ENCODE data around the gene SZT2. TPM values are rescaled to one million over a fixed set of nuclear protein-coding genes. Genes with fewer than 3 reads are reported as not detected.
A peak's percentile ranks its signal among the peaks of the same experiment; 100 is the strongest.

Gene SZT2
- total and polyA plus RNA-seq, 2 of the 4 experiments (the other 2 are of a cell fraction), result 9.5 to 14.3 TPM

- no TSS peak for BruUV-seq (replicated peaks)
- Histone ChIP-seq H4K8ac (ENCODE audit: low read depth in 2 of 2, low read length in 2 of 2) (peak overlapping the region; percentile 50 to 73; a peak in 2 of 4 replicates), H4K20me1 (ENCODE audit: insufficient read depth, low read length) (no peaks in the 10 kb centered on the region), H2BK15ac (ENCODE audit: low read depth, low read length) (peak overlapping the region; percentile 34; the same call in 1 of the 3 replicates), H3K9me1 (ENCODE audit: insufficient read depth, low read length) (peaks cover 2% of the 10 kb centered on the region; the same call in 1 of the 2 replicates), H3K27ac (ENCODE audit: insufficient read depth, low read length) (no peak overlapping the region; the same call in 1 of the 2 replicates), H3K4me1 (ENCODE audit: control insufficient read depth, insufficient read depth, low read length) (peaks cover 4% of the 10 kb centered on the region; the same call in 1 of the 2 replicates), H3K14ac (replicated peaks; ENCODE audit: low read depth, low read length) (peak overlapping the region; percentile 50), H3K18ac (ENCODE audit: low read depth, low read length) (no peak overlapping the region; the same call in 1 of the 2 replicates), H3K4ac (ENCODE audit: low read depth, low read length) (peak overlapping the region; percentile 72), H3K27me3 (ENCODE audit: control insufficient read depth, insufficient read depth, low read length) (no peaks in the 10 kb centered on the region), H2BK5ac (ENCODE audit: low read depth, low read length, poor library complexity, severe bottlenecking) (peak overlapping the region; percentile 23), H3K56ac (ENCODE audit: extremely low read depth, insufficient read depth, low read length) (no peak overlapping the region), H4K5ac (ENCODE audit: low read depth, low read length) (no peak overlapping the region), H2BK120ac (ENCODE audit: low read depth, low read length) (peak overlapping the region; percentile 23), H2AK9ac (replicated peaks; ENCODE audit: low read depth, low read length, poor library complexity) (peak overlapping the region; percentile 79), H3K79me1 (ENCODE audit: low read depth in 1 of 2, low read length in 2 of 2) (no peaks in the 10 kb centered on the region), H3K36me3 (ENCODE audit: control insufficient read depth, insufficient read depth, low read length) (no peaks in the 10 kb centered on the region), H3K4me2 (ENCODE audit: low read depth, low read length) (no peak overlapping the region), H2BK20ac (ENCODE audit: low read depth, low read length) (peak overlapping the region; percentile 76; the same call in 1 of the 2 replicates), H3K9ac (ENCODE audit: low read depth, low read length) (no peak overlapping the region), H2AK5ac (ENCODE audit: low read depth, low read length) (peak overlapping the region; percentile 72), H3K23ac (ENCODE audit: low read depth, low read length) (peak overlapping the region; percentile 39; the same call in 1 of the 2 replicates), H2AFZ (replicated peaks; ENCODE audit: low read length, poor library complexity) (peak overlapping the region; percentile 75), H3K9me3 (ENCODE audit: control insufficient read depth, insufficient read depth, low read length) (peaks cover 3% of the 10 kb centered on the region; the same call in 1 of the 2 replicates), H3K4me3 (ENCODE audit: insufficient read depth, low read depth, low read length) (no peak overlapping the region), H4K91ac (ENCODE audit: insufficient read depth, low read depth, low read length) (0 out of 2 replicates have a peak overlapping the region, but pooled peaks have one; percentile 48)
- no peak for ATAC-seq (ENCODE audit: low read depth)
- TF ChIP-seq RFX5 (IDR thresholded peaks at IDR 0.05; ENCODE audit: low read depth, low read length) (no peak), MAFK (IDR thresholded peaks at IDR 0.05; ENCODE audit: low read depth, low read length) (no peak), MAZ (IDR thresholded peaks at IDR 0.05; ENCODE audit: borderline replicate concordance, low read depth, low read length) (no peak), NFE2L2 (IDR thresholded peaks at IDR 0.05; ENCODE audit: low read depth, low read length) (no peak)
- intact Hi-C loops (cut with micrococcal nuclease) (no loop called here), dilution Hi-C loops (cut with HindIII; ENCODE audit: low sequenced_read_pairs, unreplicated experiment) (no loop called here), in situ Hi-C loops (cut with MboI; ENCODE audit: low sequenced_read_pairs) (no loop called here)
- no CpG with 5 or more reads among the region's 3 CpGs for WGBS, 2 experiments (ENCODE audit: extremely low coverage in 2 of 2, insufficient read length in 1 of 2)
- no peak for DNase-seq
- CTCF ChIA-PET, result no interaction called here
- POLR2A ChIA-PET (ENCODE audit: unreplicated experiment), result no interaction called here
Measured at GRCh38 chr1:43465505-43466067, 75.9 kb downstream of the SZT2 start.
